ENCODE measurements around the gene SPAST.

DNA sequence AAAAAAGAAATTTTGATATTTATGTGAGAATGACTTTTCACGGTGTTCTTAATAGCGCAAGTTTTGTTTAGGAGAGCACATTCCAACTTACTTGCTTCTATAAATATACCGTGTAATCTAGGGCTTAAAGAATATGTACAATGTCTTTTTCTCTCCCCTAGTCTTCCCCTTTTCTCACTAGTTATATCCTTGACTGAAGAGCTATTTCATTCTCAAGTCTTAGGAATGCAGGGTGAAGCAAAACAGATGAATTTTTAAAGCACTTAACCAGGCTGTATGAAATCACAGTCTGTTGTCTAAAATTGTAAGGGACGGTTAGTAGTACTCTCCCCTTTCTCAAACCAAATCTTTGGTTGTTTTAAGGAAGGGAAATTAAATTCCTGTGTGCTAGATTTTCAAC, 72.7 kb downstream of the SPAST start:
- TF ChIP-seq, protein P1, sequence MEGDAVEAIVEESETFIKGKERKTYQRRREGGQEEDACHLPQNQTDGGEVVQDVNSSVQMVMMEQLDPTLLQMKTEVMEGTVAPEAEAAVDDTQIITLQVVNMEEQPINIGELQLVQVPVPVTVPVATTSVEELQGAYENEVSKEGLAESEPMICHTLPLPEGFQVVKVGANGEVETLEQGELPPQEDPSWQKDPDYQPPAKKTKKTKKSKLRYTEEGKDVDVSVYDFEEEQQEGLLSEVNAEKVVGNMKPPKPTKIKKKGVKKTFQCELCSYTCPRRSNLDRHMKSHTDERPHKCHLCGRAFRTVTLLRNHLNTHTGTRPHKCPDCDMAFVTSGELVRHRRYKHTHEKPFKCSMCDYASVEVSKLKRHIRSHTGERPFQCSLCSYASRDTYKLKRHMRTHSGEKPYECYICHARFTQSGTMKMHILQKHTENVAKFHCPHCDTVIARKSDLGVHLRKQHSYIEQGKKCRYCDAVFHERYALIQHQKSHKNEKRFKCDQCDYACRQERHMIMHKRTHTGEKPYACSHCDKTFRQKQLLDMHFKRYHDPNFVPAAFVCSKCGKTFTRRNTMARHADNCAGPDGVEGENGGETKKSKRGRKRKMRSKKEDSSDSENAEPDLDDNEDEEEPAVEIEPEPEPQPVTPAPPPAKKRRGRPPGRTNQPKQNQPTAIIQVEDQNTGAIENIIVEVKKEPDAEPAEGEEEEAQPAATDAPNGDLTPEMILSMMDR (IDR thresholded peaks at IDR 0.05): no peak
- no peak for TF ChIP-seq ZFX (IDR thresholded peaks at IDR 0.05; ENCODE audit: borderline replicate concordance)

Data from 22Rv1 (cell line).